Measurements from ENCODE around the gene CEBPB. TPM values are rescaled to one million over a fixed set of nuclear protein-coding genes. Genes with fewer than 3 reads are reported as not detected.
A peak's percentile ranks its signal among the peaks of the same experiment; 100 is the strongest.
"Not testable (repeated sequence)": the region's sequence is repeated elsewhere in the genome, so short reads cannot be mapped to it uniquely, and the experiment has no call there.

The CEBPB gene
- total RNA-seq, 1 experiment from 2014 or later, result 29.5 TPM

DNA sequence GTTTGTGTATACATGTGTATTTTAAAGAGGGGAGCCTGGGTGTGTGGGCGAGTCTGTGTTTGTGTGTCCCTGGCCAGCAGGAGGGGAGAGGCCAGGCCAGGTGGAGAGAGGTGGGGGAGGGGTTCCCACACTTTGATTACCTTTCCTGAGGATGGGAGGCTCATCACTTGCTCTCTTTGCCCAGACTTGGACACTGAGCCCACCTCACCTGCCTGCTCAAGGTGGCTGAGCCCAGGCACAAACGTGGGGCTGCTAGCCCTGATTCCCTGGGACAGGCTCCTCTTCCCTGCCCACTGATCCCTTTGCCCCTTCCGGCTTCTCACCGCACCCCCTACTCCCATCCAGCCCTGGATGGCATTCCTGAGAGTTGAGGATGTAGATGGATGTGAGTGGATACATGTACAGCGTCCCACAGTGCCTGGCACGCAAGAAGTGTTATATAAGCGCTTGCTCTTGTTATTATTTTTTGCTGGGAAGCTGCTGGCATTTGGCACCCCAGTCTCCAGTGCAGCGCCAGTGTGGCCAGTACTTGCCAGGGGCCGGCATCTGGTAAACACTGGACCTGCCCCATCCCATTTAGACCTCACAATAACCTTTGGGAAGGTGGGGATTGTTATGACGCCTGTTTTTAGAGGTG is 2.7 kb downstream of the CEBPB start:
- DNase-seq (ENCODE audit: low read depth), result peak; percentile 63

DNA sequence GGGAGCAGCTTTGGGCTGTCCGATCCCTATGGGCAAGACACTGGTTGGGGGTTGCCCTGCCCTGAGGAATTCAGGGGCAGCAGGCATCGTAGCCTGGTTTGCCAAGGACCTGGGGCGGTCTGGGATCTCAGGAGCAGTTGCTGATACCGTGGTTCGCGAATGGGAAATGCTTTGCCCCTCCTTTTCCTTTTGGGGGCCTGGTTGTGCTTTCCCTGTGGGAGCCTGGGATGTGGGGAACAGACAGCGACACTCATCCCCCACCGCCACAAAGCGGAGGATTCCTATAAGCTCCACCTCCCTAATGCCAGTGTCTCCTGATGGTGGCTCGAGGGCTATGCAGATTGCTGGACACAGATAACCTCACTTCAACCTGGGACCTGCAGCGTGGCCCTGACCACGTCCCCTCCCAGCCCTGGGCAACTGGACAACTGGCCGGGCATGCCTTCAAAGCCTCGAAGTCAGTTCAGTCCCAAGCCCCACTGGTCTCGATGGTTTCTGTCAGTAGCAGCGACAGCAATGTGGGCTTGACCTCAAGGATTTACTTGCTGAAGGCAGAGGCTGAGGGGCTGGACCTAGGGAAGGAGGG is 3.3 kb downstream of the CEBPB start:
- DNase-seq (ENCODE audit: low read depth), result no peak

DNA sequence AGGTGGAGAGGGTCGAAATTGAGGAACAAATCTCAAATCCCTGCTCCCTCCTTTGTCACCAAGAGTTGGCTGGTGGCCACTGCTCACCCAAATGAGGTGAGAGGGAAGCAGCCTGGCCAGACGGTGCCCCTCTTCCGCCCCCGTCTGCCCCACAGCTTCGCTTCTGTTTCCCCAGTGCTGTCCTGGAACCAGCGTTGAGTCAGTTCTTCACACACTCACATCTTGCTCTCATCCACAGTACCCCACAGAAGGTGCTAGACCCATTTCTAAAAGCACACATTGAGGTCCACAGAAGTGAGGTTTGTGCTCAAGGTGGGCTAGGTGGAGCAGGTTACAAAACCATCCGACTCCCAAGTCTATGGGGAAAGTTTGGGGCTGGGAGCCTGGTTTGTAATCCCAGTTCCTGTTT is 3.8 kb downstream of the CEBPB start:
- no peak for DNase-seq (ENCODE audit: low read depth)

DNA sequence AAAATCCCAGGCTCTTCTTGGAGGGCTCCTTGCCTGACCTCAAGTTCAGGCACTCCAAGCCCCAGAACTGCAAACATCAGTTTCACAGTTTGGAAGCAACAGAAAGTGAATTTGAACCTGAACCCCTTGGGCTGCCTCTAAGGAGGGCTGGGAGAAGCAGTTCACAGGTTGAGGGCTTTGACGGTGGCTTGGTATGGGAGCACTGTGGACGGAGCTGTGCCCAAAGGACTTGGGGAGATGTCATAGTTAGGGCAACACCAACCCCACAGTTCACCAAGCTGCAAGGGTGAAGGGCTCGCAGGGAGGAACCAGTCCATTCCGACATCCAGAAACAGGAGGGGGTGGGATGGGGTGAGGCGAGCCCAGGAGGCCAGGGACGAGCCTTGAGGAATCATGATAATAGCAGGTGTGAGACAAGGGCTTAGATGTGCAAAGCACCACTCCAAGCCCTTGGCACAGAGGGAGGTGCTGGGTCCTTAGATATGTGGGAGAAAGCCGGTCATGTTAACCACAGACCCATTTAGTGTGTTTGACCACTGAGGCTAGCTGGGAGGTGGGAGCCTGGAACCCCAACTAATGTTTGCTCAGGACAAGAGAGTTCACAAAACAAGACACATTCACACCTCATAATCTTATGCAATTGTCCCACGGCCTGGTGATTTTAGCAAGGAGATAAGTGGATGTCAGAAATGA is 4.3 kb downstream of the CEBPB start:
- DNase-seq (ENCODE audit: low read depth), result no peak

DNA sequence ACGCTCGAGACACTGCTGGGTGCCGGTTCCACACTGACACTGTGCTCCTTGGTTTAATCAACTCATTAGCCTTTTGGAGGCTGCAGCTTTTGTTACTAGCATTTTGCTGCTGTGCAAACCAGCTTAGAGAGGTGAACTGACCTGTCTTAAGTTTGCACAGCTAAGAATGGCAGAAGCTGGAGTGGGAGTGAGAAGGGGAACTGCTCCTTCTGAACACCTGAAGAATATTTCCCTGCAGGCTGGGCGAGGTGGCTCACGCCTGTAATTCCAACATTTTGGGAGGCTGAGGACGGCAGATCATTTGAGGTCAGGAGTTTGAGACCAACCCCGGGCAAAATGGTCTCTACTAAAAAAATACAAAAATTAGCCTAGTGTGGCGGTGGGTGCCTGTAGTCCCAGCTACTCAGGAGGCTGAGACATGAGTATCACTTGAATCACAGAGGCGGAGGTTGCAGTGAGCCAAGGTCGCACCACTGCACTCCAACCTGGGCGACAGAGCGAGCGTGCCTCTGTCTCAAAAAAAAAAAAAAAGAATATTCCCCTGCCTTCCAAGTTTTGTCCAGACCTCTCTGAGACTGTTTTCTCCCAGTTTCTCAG is 5.0 kb downstream of the CEBPB start:
- no peak for DNase-seq (ENCODE audit: low read depth)

DNA sequence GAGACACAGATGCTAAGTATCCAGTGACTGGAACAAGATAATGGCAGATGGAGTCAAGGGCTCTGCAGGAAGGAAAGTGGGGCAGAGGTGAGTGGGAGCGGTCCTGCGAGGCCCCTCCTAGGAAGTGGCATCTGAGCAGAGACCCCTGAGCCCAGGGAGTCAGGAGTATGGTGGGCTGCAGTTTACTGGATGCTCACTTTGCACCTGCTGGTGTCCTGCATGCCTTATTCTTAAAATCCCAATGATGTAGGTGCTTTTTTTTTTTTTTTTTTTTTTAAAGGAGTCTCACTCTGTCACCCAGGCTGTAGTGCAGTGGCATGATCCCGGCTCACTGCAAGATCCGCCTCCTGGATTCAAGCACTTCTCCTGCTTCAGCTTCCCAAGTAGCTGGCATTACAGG is 5.6 kb downstream of the CEBPB start:
- DNase-seq (ENCODE audit: low read depth), result no peak

DNA sequence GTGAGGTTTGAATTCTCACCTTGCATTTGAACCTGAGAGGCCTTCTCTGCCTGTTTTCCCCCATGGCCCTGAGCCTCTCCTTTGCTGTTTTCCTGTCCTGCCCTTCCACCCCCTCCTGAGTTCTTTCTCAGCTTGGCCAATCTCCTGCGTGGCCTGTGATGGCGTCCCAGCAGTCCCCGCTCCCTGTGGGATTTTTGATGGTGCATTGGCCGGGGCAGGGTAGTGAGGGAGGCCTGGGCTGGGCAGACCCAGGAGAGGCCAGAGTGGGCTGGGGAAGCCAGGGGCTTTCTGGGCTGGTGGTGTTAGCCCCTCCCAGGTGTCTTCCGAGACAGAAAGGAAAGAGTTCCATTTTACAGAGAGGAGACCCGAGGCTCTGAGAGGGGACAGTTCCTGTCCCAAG is 6.3 kb downstream of the CEBPB start:
- no peak for DNase-seq (ENCODE audit: low read depth)

DNA sequence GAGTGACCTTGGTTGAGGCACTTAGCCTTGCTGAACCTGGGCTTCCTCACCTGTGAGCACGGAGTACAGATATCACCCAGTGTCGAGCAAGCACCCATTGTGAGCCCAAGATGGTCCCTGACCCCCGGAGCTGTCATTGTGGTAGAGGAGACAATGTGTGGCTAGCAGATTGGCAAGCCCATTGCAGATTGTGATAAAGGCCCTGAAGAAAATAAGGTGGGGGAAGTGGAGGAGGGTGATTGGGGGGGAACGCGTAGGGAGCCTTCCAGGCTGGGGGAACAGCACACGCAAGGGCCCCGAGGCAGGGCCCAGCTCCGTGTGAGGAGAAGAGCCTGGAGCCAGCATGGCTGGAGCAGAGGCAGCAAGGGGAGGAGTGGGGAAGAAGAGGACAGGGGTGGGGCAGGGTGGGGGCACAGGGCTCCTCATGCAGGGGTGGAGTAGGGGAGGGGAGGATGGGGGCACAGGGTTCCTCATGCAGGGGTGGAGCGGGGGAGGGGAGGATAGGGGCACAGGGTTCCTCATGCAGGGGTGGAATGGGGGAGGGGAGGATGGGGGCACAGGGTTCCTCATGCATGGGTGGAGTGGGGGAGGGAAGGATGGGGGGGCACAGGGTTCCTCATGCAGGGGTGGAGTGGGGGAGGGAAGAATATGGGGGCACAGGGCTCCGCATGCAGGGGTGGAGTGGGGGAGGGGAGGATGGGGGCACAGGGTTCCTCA is 7.0 kb downstream of the CEBPB start:
- no peak for DNase-seq (ENCODE audit: low read depth)

DNA sequence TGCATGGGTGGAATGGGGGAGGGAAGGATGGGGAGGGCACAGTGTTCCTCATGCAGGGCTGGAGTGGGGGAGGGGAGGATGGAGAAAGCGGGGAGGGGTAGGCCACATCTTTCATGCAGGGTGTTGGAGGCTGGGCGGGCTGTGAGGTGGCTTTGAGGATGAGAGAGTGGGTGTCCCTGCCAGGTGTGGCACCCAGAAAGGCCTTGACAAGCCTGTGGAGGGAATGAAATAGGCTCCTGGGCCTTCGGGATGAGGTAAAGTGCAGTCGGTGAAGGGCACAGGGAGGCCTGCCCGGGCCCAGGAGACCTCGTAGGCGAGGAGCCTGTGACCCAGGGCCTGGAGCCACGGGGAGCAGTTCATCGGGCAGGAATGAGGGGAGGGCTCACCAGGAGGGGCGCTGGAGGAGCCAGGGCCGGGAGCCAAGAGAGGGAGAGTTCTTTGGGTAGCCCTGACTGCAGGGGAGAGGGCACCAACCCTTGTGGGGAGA is 7.6 kb downstream of the CEBPB start:
- DNase-seq (ENCODE audit: low read depth), result no peak

DNA sequence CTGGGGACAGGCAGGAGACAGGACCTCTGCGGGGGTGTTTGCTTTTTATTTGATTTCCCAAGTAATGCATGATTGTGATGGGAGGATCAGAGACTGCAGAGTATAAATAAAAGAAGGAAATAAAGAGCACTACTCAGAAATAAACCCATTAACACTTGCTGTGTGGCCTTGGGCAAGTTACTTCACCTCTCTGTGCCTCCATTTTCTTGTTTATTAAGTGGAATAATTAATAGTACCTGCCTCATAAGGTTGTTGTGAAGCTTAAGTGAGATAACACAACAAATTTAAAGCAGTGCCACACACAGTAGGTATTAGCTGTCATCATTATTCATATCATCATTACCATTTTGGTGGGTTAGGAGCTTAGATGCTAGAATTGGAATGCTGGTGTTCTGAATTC is 8.1 kb downstream of the CEBPB start:
- DNase-seq (ENCODE audit: low read depth), result no peak

DNA sequence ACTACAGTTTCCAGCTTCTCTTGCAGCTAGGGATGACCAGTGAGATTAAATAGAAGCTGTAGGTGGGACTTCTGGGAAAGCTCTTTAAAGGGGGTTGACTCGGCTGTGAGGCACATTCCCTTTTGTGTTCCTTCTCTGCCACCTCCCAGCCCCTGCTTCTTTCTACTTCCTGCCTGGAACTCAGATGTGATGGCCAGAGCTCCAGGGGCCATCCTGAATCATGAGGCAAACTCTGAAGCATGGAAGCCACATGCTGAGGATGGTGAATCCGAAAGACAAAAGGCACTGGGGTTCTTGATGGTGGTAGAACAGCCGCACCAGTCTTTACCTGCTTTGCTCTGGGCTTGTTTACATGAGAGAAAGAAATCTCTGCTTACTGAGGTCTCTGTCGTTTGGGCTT is 9.1 kb downstream of the CEBPB start:
- DNase-seq (ENCODE audit: low read depth), result no peak

DNA sequence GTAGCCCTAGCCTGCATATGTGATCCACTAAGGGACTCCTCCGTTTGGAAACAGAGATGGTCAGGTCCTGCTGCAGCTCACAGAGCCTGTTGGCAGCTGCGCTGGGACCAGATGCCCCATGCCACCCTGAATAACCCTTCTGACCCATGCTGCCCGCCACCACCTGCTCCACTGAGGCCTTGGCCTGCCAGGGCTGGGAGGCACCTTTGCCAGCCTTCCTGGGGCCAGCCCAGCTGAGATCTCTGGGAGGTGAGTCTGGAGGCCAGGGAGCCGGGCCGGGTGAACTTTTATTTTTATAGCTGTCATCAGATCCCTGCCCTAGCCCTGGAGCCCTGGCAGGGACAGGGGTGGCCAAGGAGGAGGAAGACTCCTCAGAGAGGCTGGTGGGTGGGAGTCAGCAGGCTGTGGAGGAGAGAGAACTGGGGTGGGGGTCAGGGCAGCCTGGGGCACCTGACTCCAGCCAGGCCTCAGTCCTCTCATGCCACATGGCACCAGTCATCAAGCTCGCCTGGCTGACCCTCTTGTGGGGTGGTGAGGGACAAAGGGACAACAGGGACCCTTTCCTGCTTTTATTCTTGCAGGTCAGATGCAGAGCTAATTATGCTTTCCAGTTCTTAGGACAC is 10.0 kb downstream of the CEBPB start:
- DNase-seq (ENCODE audit: low read depth), result no peak

DNA sequence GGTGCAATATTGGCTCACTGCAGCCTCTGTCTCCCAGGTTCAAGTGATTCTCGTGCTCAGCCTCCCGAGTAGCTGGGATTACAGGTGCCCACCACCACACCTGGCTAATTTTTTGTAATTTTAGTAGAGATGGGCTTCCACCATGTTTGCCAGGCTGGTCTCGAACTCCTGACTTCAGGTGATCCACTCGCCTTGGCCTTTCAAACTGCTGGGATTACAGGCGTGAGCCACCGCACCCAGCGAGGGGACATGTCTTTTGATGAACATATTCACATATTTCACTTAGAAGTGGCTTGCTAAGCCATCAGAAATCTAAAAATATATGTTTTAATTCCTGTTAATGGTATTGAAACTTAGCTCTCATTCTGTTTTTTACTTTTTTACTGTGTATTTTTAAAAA is 11.1 kb downstream of the CEBPB start:
- DNase-seq (ENCODE audit: low read depth), result not testable (repeated sequence)

DNA sequence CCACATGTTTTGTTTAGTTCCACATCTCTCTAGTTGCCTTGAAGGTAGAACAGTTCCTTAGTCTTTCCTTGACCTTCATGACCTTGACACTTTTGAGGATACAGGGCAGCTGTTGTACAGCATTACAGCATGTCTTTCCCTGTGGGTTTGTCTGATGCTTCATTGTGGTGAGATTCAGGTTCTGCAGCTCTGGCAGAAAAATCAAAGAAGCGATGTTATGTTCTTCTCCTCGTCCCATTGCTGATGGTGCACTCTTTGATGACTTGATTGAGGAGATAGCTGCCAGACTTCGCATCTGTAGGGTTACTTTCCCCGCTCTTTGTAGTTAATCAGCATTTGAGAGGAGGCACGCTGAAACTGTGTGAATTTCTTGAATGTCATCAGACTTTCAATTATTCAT is 12.0 kb downstream of the CEBPB start:
- DNase-seq (ENCODE audit: low read depth), result no peak

DNA sequence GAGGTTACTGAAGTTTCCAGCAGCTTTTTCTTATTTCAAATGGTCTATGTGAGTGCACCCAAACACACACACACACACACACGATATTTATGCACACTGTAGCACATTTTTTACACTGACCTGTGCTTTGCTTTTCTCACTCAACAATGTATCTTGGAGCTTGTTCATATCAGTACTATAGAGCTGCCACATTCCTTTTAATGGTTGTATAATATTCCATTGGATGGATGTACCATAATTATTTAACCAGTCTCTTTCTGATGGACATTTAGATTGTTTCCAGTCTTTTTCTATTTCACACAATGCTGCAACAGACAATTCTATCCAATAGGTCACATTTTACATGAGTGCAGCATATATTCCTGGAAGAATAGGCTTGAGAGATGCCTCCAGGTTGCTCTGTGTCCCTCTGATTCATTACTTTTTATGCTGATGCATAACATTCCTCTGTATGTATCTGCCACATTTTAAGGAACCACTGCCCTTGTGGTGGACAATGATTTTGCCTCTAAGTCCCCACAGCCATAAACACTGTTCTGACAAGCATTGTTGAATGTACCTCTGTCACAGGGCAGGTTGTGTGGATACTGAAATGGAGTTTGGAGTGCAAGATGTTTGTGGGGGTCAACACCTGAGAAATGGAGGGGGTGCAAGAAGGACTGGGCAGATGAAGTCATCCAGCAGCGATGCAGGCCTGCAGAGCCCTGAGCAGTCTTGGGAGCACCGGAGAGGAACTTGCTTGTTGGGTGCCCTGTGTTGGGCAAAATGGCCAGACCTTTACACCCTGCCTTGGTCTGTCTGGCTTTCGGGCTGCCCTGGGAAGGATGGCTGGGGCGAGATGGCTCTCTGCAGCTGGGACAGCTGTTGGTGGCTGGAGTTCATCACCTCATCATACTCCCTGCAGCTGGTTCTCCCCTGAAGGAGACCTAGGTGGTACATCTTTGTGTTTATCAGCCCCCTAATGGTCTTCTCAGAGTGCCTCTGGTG is 13.6 kb downstream of the CEBPB start:
- DNase-seq (ENCODE audit: low read depth), result no peak

DNA sequence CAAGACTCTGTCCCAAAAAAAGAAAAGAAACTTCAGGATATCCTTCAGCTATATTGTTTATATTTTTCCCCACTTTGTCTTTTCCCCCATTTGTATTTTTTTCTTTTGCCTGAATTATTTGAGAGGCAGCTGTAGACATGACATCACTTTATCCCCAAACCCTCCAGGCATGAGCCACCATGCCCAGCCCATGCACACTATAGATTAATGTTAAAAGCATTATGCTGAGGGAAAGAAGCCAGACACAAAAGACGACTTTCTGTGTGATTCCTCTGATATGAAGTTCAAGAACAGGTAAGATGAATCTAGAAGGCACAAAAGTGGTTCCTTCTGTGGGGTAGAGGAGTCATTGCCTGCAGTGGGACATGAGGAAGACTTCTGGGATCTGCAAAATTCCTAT is 16.4 kb downstream of the CEBPB start:
- no peak for DNase-seq (ENCODE audit: low read depth)

DNA sequence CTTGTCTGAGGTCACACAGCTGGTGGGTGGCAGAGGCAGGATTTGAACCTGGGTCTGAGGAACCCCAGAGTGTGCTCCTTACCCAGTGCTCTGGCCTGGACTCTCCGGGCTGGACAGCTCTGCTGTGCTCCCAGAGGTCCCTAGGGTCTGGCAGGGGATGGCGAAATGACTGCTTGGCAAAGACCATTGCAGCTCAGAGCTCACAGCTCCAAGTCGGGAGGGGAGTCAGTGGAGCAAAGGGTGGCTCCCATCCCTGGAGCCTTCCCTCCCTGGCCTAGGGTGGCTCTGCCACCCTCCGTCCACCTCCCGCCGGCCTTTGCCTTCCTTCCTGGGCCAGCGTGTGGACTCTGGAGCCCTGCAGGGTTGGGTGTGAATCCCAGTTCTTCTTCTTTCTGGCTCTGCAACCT is 17.5 kb downstream of the CEBPB start:
- DNase-seq (ENCODE audit: low read depth), result no peak

DNA sequence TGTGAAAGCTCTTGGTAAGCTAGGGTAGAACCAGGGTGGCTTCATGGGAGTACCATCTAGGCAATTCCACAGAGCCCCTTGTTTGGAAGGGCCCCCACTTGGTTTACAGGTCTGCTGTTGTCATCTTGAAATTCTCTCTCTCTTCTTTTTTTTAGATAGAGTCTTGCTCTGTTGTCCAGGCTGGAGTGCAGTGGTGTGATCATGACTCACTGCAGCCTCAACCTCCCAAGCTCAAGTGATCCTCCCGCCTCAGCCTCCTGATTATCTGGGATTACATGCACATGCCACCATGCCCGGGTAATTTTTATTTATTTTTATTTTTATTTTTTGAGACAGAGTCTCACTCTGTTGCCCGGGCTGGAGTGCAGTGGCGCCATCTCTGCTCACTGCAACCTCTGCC is 18.2 kb downstream of the CEBPB start:
- not testable (repeated sequence) for DNase-seq (ENCODE audit: low read depth)

DNA sequence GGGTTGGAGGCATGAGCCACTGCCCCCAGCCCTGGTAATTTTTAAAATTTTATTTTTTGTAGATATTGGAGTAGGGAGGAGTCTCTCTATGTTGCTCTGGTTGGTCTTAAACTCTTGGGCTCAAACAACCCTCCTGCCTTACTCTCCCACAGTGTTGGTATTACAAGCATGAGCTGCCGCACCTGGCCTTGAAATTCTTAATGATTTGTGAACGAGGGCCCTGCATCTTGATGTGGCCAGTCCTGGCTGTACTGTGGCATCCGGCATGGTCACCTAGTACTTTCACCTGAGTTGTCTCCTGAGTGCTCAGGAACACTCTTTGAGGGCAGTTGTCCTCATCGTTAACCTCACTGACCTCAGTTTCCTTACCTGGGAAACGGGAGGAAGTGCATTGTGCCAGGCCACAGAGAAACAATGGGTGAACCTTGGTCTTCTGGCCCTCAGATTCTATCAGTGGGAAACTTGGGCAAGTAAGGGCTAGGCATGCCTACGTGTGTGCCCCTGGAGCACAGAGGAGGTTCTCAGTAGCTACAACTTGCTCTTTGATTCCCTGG is 19.5 kb downstream of the CEBPB start:
- no peak for DNase-seq (ENCODE audit: low read depth)

DNA sequence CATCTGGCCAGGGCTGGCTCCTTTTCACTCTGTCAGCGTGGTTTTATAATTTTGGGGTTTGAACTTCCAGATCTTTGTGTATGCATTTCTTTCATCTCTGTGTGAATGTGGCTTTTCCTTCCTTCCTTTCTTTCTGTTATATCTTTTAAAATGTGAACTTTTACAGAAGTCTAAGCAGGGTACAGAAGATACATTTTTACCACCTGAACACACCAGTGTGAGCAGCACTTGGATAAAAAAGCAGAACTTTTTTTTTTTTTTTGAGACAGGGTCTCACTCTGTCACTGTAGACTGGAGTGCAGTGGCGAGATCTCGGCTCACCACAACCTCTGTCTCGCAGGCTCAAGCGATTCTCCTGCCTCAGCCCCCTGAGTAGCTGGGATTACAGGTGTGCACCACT is 20.5 kb downstream of the CEBPB start:
- no peak for DNase-seq (ENCODE audit: low read depth)

All from Daoy (cell line).